DOHH2 (cell line): ENCODE measurements around the gene DPYSL5.

Source experiments
- H3F3A ChIP-seq: fragments of 200-600 bp; sonication (generic), shearing (Covaris generic); 2 replicates; pipeline ENCODE4 v1.6.0; 2016; ENCODE audit warnings: antibody characterized with exemption, mild to moderate bottlenecking; ENCODE audit not compliant: control insufficient read depth, insufficient read depth
- H3K27ac ChIP-seq: fragments of 200-600 bp; sonication (generic); 2 replicates; pipeline ENCODE4 v1.5.1; 2014; ENCODE audit warnings: low read depth, mild to moderate bottlenecking, low read length, moderate library complexity
- H3K27me3 ChIP-seq: fragments of 200-600 bp; sonication (generic); 2 replicates; pipeline ENCODE4 v1.6.1; 2014; ENCODE audit warnings: mild to moderate bottlenecking, low read length, mixed read lengths; ENCODE audit not compliant: control insufficient read depth
- H3K36me3 ChIP-seq: fragments of 200-600 bp; sonication (generic); 2 replicates; pipeline ENCODE4 v1.6.1; 2014; ENCODE audit warnings: mild to moderate bottlenecking, low read length, moderate library complexity, mixed read lengths; ENCODE audit not compliant: control insufficient read depth
- H3K4me1 ChIP-seq: fragments of 200-600 bp; sonication (generic); 2 replicates; pipeline ENCODE4 v1.6.1; 2014; ENCODE audit warnings: mild to moderate bottlenecking, low read length, mixed read lengths; ENCODE audit not compliant: control insufficient read depth
- H3K4me2 ChIP-seq: fragments of 200-600 bp; sonication (generic); 2 replicates; pipeline ENCODE4 v1.6.0; 2014; ENCODE audit warnings: mild to moderate bottlenecking, low read length, moderate library complexity
- H3K4me3 ChIP-seq: fragments of 200-600 bp; sonication (generic); 2 replicates; pipeline ENCODE4 v1.5.1; 2014; ENCODE audit warnings: mild to moderate bottlenecking, low read length, mixed read lengths
- H3K79me2 ChIP-seq: fragments of 200-600 bp; sonication (generic); 2 replicates; pipeline ENCODE4 v1.6.1; 2014; ENCODE audit warnings: mild to moderate bottlenecking, low read length, mixed read lengths; ENCODE audit not compliant: control insufficient read depth
- H3K9me2 ChIP-seq: fragments of 200-600 bp; sonication (generic); replicated peaks from 2 replicates; pipeline ENCODE4 v1.6.1; 2014; ENCODE audit warnings: mild to moderate bottlenecking, low read length, mixed read lengths; ENCODE audit not compliant: control insufficient read depth
- H3K9me3 ChIP-seq: fragments of 200-600 bp; sonication (generic); 2 replicates; pipeline ENCODE4 v1.6.1; 2014; ENCODE audit warnings: antibody characterized with exemption, low read length, mixed read lengths; ENCODE audit not compliant: control insufficient read depth, insufficient read depth
- H4K20me1 ChIP-seq: fragments of 200-600 bp; sonication (generic); 2 replicates; pipeline ENCODE4 v1.6.0; 2014; ENCODE audit warnings: low read depth, mild to moderate bottlenecking, antibody characterized with exemption, low read length, moderate library complexity; ENCODE audit not compliant: control insufficient read depth, insufficient read depth
- CTCF ChIP-seq: fragments of 200-600 bp; sonication (generic); IDR thresholded peaks from one replicate; pipeline ENCODE4 v1.5.1; 2014; ENCODE audit warnings: antibody characterized with exemption, mild to moderate bottlenecking, low read depth, low read length; ENCODE audit not compliant: poor library complexity, severe bottlenecking
- EZH2phosphoT487 ChIP-seq: fragments of 200-600 bp; sonication (generic); IDR thresholded peaks from 2 replicates; pipeline ENCODE4 v1.6.1; 2017; ENCODE audit warnings: borderline replicate concordance, mild to moderate bottlenecking, antibody characterized with exemption, low read length, moderate library complexity, mixed read lengths

The DPYSL5 gene

GRCh38 chr2:26838121-26838906, 9.6 kb upstream of the DPYSL5 start:
- TF ChIP-seq EZH2phosphoT487 = no peak
- no peak for TF ChIP-seq CTCF
- no peak overlapping the region for H3K27ac ChIP-seq

GRCh38 chr2:26840937-26841610, 6.9 kb upstream of the DPYSL5 start:
- H4K20me1 ChIP-seq = no peaks in the 10 kb centered on the region
- H3K4me2 ChIP-seq = no peak overlapping the region
- H3K9me3 ChIP-seq = no peaks in the 10 kb centered on the region
- H3K27me3 ChIP-seq = peaks cover 13% of the 10 kb centered on the region
- TF ChIP-seq EZH2phosphoT487 (no peak), CTCF (no peak)
- H3K9me2 ChIP-seq = no peaks in the 10 kb centered on the region
- H3K27ac ChIP-seq = no peak overlapping the region
- no peaks in the 10 kb centered on the region for H3K4me1 ChIP-seq
- no peaks in the 10 kb centered on the region for H3K79me2 ChIP-seq
- no peaks in the 10 kb centered on the region for H3K36me3 ChIP-seq
- no peak overlapping the region for H3K4me3 ChIP-seq
- no peaks in the 10 kb centered on the region for H3F3A ChIP-seq

More at GRCh38 chr2:26838121-26838906, 9.6 kb upstream of the DPYSL5 start:
- no peaks in the 10 kb centered on the region for H3F3A ChIP-seq
- no peaks in the 10 kb centered on the region for H3K9me3 ChIP-seq
- H3K9me2 ChIP-seq = no peaks in the 10 kb centered on the region
- H3K36me3 ChIP-seq = no peaks in the 10 kb centered on the region
- H3K27me3 ChIP-seq = peaks cover 6% of the 10 kb centered on the region; the same call in 1 of the 2 replicates
- H3K79me2 ChIP-seq = no peaks in the 10 kb centered on the region
- no peak overlapping the region for H3K4me3 ChIP-seq
- no peak overlapping the region for H3K4me2 ChIP-seq
- H4K20me1 ChIP-seq = no peaks in the 10 kb centered on the region
- H3K4me1 ChIP-seq = no peaks in the 10 kb centered on the region

- H3K79me2 ChIP-seq = no peaks in the 10 kb centered on the region
- no peaks in the 10 kb centered on the region for H3F3A ChIP-seq
- peaks cover 26% of the 10 kb centered on the region for H3K27me3 ChIP-seq
- no peak overlapping the region for H3K4me2 ChIP-seq
- H3K4me3 ChIP-seq = no peak overlapping the region
- H3K4me1 ChIP-seq = no peaks in the 10 kb centered on the region
- no peaks in the 10 kb centered on the region for H4K20me1 ChIP-seq
- H3K9me2 ChIP-seq = no peaks in the 10 kb centered on the region
- no peak overlapping the region for H3K27ac ChIP-seq
- no peak for TF ChIP-seq CTCF
- TF ChIP-seq EZH2phosphoT487 = no peak
- H3K9me3 ChIP-seq = no peaks in the 10 kb centered on the region
- H3K36me3 ChIP-seq = no peaks in the 10 kb centered on the region
Observed at GRCh38 chr2:26843041-26843440, 4.9 kb upstream of the DPYSL5 start.
